IMR-90 (cell line): ENCODE results near the gene CA9. TPM values are rescaled to one million over a fixed set of nuclear protein-coding genes. Genes with fewer than 3 reads are reported as not detected.
A peak's percentile ranks its signal among the peaks of the same experiment; 100 is the strongest.

Source experiments
- ATAC-seq: fragments of 200-7000 bp; cut with Tn5 transposase; 2 replicates; pipeline ENCODE4 v1.9.1; 2020; ENCODE audit warnings: low read depth, mild to moderate bottlenecking, moderate library complexity
- BruUV-seq: library from RNA; stranded (reverse); fragments of 400-500 nt; replicated peaks from 2 replicates; lab custom pipeline; 2021; lab: Mats Ljungman, UMichigan
- CTCF ChIA-PET: fragments of 300-600 bp; formaldehyde crosslinking; extraction: SDS; loops from one replicate; lab custom pipeline; 2021; ENCODE audit warnings: antibody characterized with exemption; lab: Yijun Ruan, JAX
- POLR2A ChIA-PET: fragments of 300-600 bp; sonication (Branson Sonifier 250); formaldehyde crosslinking; loops from one replicate; lab custom pipeline; 2022; ENCODE audit warnings: antibody characterized with exemption; ENCODE audit not compliant: unreplicated experiment; lab: Charles Lee
- DNase-seq: peaks from one replicate; pipeline ENCODE4 v3.0.0; 2013
- H2AFZ ChIP-seq: replicated peaks from 2 replicates; pipeline ENCODE3; 2013; ENCODE audit warnings: low read length, mild to moderate bottlenecking; ENCODE audit not compliant: poor library complexity
- H2AK5ac ChIP-seq: 2 replicates; pipeline ENCODE4 v1.6.1; 2013; ENCODE audit warnings: low read depth, low read length, inconsistent platforms
- H2AK9ac ChIP-seq: replicated peaks from 2 replicates; pipeline ENCODE3; 2013; ENCODE audit warnings: mild to moderate bottlenecking, low read depth, low read length, moderate library complexity; ENCODE audit not compliant: poor library complexity
- H2BK120ac ChIP-seq: 2 replicates; pipeline ENCODE4 v1.6.1; 2013; ENCODE audit warnings: low read depth, low read length, inconsistent platforms
- H2BK15ac ChIP-seq: 3 replicates; pipeline ENCODE4 v1.6.1; 2013; ENCODE audit warnings: low read depth, low read length, inconsistent platforms
- H2BK20ac ChIP-seq: 2 replicates; pipeline ENCODE4 v1.6.1; 2013; ENCODE audit warnings: low read depth, mild to moderate bottlenecking, inconsistent platforms, low read length, moderate library complexity
- H2BK5ac ChIP-seq: 2 replicates; pipeline ENCODE4 v1.6.1; 2013; ENCODE audit warnings: mild to moderate bottlenecking, low read depth, low read length, inconsistent platforms; ENCODE audit not compliant: poor library complexity, severe bottlenecking
- H3K14ac ChIP-seq: replicated peaks from 2 replicates; pipeline ENCODE4 v1.6.1; 2013; ENCODE audit warnings: low read depth, low read length, inconsistent platforms
- H3K18ac ChIP-seq: 2 replicates; pipeline ENCODE4 v1.6.1; 2013; ENCODE audit warnings: low read depth, low read length, control low read depth
- H3K23ac ChIP-seq: 2 replicates; pipeline ENCODE4 v1.6.1; 2013; ENCODE audit warnings: low read depth, low read length, inconsistent platforms
- H3K27ac ChIP-seq: 2 replicates; pipeline ENCODE4 v1.5.1; 2013; ENCODE audit warnings: mild to moderate bottlenecking, control low read depth, low read length; ENCODE audit not compliant: insufficient read depth
- H3K27me3 ChIP-seq: 2 replicates; pipeline ENCODE4 v1.6.1; 2013; ENCODE audit warnings: low read length; ENCODE audit not compliant: control insufficient read depth, insufficient read depth
- H3K36me3 ChIP-seq: 2 replicates; pipeline ENCODE4 v1.6.1; 2013; ENCODE audit warnings: low read length, mixed read lengths; ENCODE audit not compliant: control insufficient read depth, insufficient read depth
- H3K4ac ChIP-seq: 2 replicates; pipeline ENCODE4 v1.6.1; 2013; ENCODE audit warnings: low read depth, low read length, inconsistent platforms
- H3K4me1 ChIP-seq: 2 replicates; pipeline ENCODE4 v1.6.1; 2013; ENCODE audit warnings: low read length, mixed read lengths; ENCODE audit not compliant: control insufficient read depth, insufficient read depth
- H3K4me2 ChIP-seq: 2 replicates; pipeline ENCODE4 v1.6.1; 2013; ENCODE audit warnings: low read depth, mild to moderate bottlenecking, control low read depth, low read length, moderate library complexity
- H3K4me3 ChIP-seq: 2 replicates; pipeline ENCODE4 v1.5.1; 2013; ENCODE audit warnings: low read depth, mild to moderate bottlenecking, control low read depth, low read length, moderate library complexity; ENCODE audit not compliant: insufficient read depth
- H3K56ac ChIP-seq: 2 replicates; pipeline ENCODE4 v1.6.1; 2013; ENCODE audit warnings: low read length, inconsistent platforms; ENCODE audit not compliant: insufficient read depth; ENCODE audit errors: extremely low read depth
- H3K79me1 ChIP-seq, 2 experiments: 2 replicates each; pipeline ENCODE4 v1.6.1; 2013; ENCODE audit warnings: low read length in 2 of 2, inconsistent platforms in 1 of 2, low read depth in 1 of 2
- H3K9ac ChIP-seq: 2 replicates; pipeline ENCODE4 v1.6.1; 2013; ENCODE audit warnings: low read depth, low read length, control low read depth
- H3K9me1 ChIP-seq: 2 replicates; pipeline ENCODE4 v1.6.1; 2013; ENCODE audit warnings: low read length, inconsistent platforms; ENCODE audit not compliant: insufficient read depth
- H3K9me3 ChIP-seq: 2 replicates; pipeline ENCODE4 v1.6.1; 2013; ENCODE audit warnings: low read length; ENCODE audit not compliant: control insufficient read depth, insufficient read depth
- H4K20me1 ChIP-seq: 2 replicates; pipeline ENCODE4 v1.6.1; 2013; ENCODE audit warnings: low read length, inconsistent platforms; ENCODE audit not compliant: insufficient read depth
- H4K5ac ChIP-seq: 2 replicates; pipeline ENCODE4 v1.6.1; 2013; ENCODE audit warnings: mild to moderate bottlenecking, low read depth, low read length, control low read depth
- H4K8ac ChIP-seq, 2 experiments: 2 replicates each; pipeline ENCODE4 v1.6.1; 2013; ENCODE audit warnings: low read depth in 2 of 2, low read length in 2 of 2, control low read depth in 1 of 2, inconsistent platforms in 1 of 2
- H4K91ac ChIP-seq: 2 replicates; pipeline ENCODE4 v1.6.1; 2013; ENCODE audit warnings: low read depth, low read length, inconsistent platforms; ENCODE audit not compliant: insufficient read depth
- CEBPB ChIP-seq: IDR thresholded peaks from 2 replicates; pipeline ENCODE4 v1.6.1; 2012; ENCODE audit warnings: low read depth, low read length, improper control_type of control experiment
- RCOR1 ChIP-seq: IDR thresholded peaks from 2 replicates; pipeline ENCODE4 v1.6.1; 2012; ENCODE audit warnings: mild to moderate bottlenecking, low read length, improper control_type of control experiment; ENCODE audit not compliant: insufficient replicate concordance
- WGBS, 2 experiments: methylation state at CpG; one replicate each; pipeline versions ENCODE4 v1.1.5 to v1.1.7; 2013; ENCODE audit warnings: missing lambda C conversion rate in 2 of 2; ENCODE audit not compliant: insufficient read length in 1 of 2; ENCODE audit errors: extremely low coverage in 2 of 2; 5-methylcytosine and 5-hydroxymethylcytosine counted together
- dilution Hi-C: fragments of 300-500 bp; cut with HindIII; formaldehyde crosslinking; loops from one replicate; pipeline ENCODE4 v1.14.3; 2018; ENCODE audit warnings: low sequenced_read_pairs; ENCODE audit not compliant: unreplicated experiment
- in situ Hi-C: fragments of 300-500 bp; cut with MboI; formaldehyde crosslinking; loops from 3 replicates; pipeline ENCODE4 v1.14.3; 2019; ENCODE audit warnings: low sequenced_read_pairs, inconsistent platforms, mixed read lengths
- intact Hi-C: fragments of 100-400 bp; cut with micrococcal nuclease; formaldehyde crosslinking; loops from 2 replicates; pipeline ENCODE4 v1.10.0; 2022
- polyA plus RNA-seq, 3 experiments: library from polyadenylated mRNA; depleted of rRNA; stranded (reverse); fragments of >200 nt; gene quantifications; 2 replicates each; pipeline ENCODE4 v1.2.3, GENCODE V29; 2012; ENCODE audit warnings: low replicate concordance in 1 of 3
- total RNA-seq: library from RNA; depleted of rRNA; stranded (reverse); fragments of >200 nt; gene quantifications from 2 replicates; pipeline ENCODE4 v1.2.3, GENCODE V29; 2012

Gene CA9
- total and polyA plus RNA-seq, 2 of the 4 experiments (the other 2 are of a cell fraction), result 0.54 to 3.9 TPM

- H3K56ac ChIP-seq, result no peak overlapping the region
- peaks cover 5% of the 10 kb centered on the region for H3K9me1 ChIP-seq
- peak overlapping the region; percentile 40 for H2BK20ac ChIP-seq
- peak overlapping the region; percentile 14 to 86; a peak in 3 of 4 replicates for H4K8ac ChIP-seq
- H2BK120ac ChIP-seq, result peak overlapping the region; percentile 34
- DNase-seq (no peak), ATAC-seq (peak; percentile 2)
- H3K79me1 ChIP-seq, result peaks cover 12 to 32% of the 10 kb centered on the region in 2 experiments; a peak in 3 of 4 replicates
- peak overlapping the region; percentile 55 for H3K4ac ChIP-seq
- ChIA-PET POLR2A (interaction anchor here (0.8 to 1.3 kb wide), 3 partner anchors 29 to 71 kb away, joined by 6 to 7 read pairs (median 6); no protein-coding TSS in a partner anchor), CTCF (interaction anchor here (1.2 to 3.1 kb wide), 4 partner anchors 8 to 75 kb away, joined by 3 to 19 read pairs (median 8); partner anchors contain the start of genes CREB3 and TLN1)
- peak overlapping the region; percentile 74 for H3K23ac ChIP-seq
- H3K4me3 ChIP-seq, result peak overlapping the region; percentile 32
- H3K14ac ChIP-seq, result peak overlapping the region; percentile 69
- intact Hi-C loops (loop anchor here (5.0 to 10.0 kb wide), 4 partner anchors 35 to 172 kb away; partner anchors contain the start of genes HINT2 and SPAG8), dilution Hi-C loops (no loop called here), in situ Hi-C loops (loop anchor here (10.0 kb wide), 1 partner anchor 152 kb away; no protein-coding TSS in a partner anchor)
- peak overlapping the region; percentile 30; the same call in 1 of the 3 replicates for H2BK15ac ChIP-seq
- WGBS, 2 experiments, result 40% methylated on average over 10 of the region's 25 CpGs; no CpG with 5 or more reads in 1 of the 2 experiments
- no peak for TF ChIP-seq CEBPB
- TF ChIP-seq RCOR1, result peak; percentile 25
- peak overlapping the region; percentile 70 for H3K4me2 ChIP-seq
- peak overlapping the region; percentile 30 for H3K9ac ChIP-seq
- H2AFZ ChIP-seq, result peak overlapping the region; percentile 87
- H2AK9ac ChIP-seq, result peak overlapping the region; percentile 53
- H2BK5ac ChIP-seq, result peak overlapping the region; percentile 66
- no TSS peak for BruUV-seq
- peak overlapping the region; percentile 41; the same call in 1 of the 2 replicates for H4K91ac ChIP-seq
- no peaks in the 10 kb centered on the region for H3K27me3 ChIP-seq
- H2AK5ac ChIP-seq, result peak overlapping the region; percentile 57
- peaks cover 3% of the 10 kb centered on the region; the same call in 1 of the 2 replicates for H4K20me1 ChIP-seq
- H3K27ac ChIP-seq, result peak overlapping the region; percentile 60
- H4K5ac ChIP-seq, result peak overlapping the region; percentile 87
- peaks cover 11% of the 10 kb centered on the region for H3K36me3 ChIP-seq
- H3K18ac ChIP-seq, result peak overlapping the region; percentile 84; the same call in 1 of the 2 replicates
- H3K9me3 ChIP-seq, result no peaks in the 10 kb centered on the region
- H3K4me1 ChIP-seq, result peaks cover 14% of the 10 kb centered on the region
These were observed 16.7 kb upstream of the CA9 start for GRCh38 chr9:35656831-35657545.
